CD14-positive monocyte (primary cell): ENCODE results near the gene DPP10. TPM values are rescaled to one million over a fixed set of nuclear protein-coding genes. Genes with fewer than 3 reads are reported as not detected.

Experiments
- DNase-seq, 3 donors: peaks; one replicate each; pipeline ENCODE4 v3.0.0-alpha.2; 2011 to 2022
- H2AFZ ChIP-seq: 2 replicates; pipeline ENCODE4 v1.6.0; 2012; ENCODE audit warnings: mild to moderate bottlenecking, low read depth, low read length, inconsistent platforms; ENCODE audit not compliant: insufficient read depth, poor library complexity, severe bottlenecking
- H3K27ac ChIP-seq, 2 donors: 1 replicate in 1 of 2; 2 replicates in 1 of 2; pipeline ENCODE4 v1.5.1; 2012 to 2013; ENCODE audit warnings: low read length in 2 of 2, control low read depth in 1 of 2, inconsistent platforms in 1 of 2, low read depth in 1 of 2, mild to moderate bottlenecking in 1 of 2
- H3K27me3 ChIP-seq, 2 donors: one replicate each; pipeline versions ENCODE4 v1.6.0 to v1.6.1; 2011 to 2013; ENCODE audit warnings: low read length in 2 of 2; ENCODE audit not compliant: control insufficient read depth in 2 of 2, insufficient read depth in 2 of 2
- H3K36me3 ChIP-seq, 2 donors: replicated peaks in 1 of 2; 1 replicate in 1 of 2; 2 replicates in 1 of 2; pipeline versions ENCODE4 v1.5.1 to v1.6.1; 2012 to 2013; ENCODE audit warnings: low read length in 2 of 2, control low read depth in 1 of 2, inconsistent platforms in 1 of 2, mild to moderate bottlenecking in 1 of 2; ENCODE audit not compliant: insufficient read depth in 2 of 2, control insufficient read depth in 1 of 2
- H3K4me1 ChIP-seq, 2 donors: 1 replicate in 1 of 2; 2 replicates in 1 of 2; pipeline versions ENCODE4 v1.5.1 to v1.6.1; 2012 to 2013; ENCODE audit warnings: low read length in 2 of 2, control low read depth in 1 of 2, inconsistent platforms in 1 of 2, mild to moderate bottlenecking in 1 of 2, moderate library complexity in 1 of 2; ENCODE audit not compliant: insufficient read depth in 2 of 2, control insufficient read depth in 1 of 2
- H3K4me2 ChIP-seq: replicated peaks from 2 replicates; pipeline ENCODE3; 2012; ENCODE audit warnings: low read length, moderate library complexity, mild to moderate bottlenecking; ENCODE audit not compliant: poor library complexity, severe bottlenecking; ENCODE audit errors: extremely low read depth
- H3K4me3 ChIP-seq, 3 experiments: fragments of 200-600 bp in 1 of 3; sonication (generic) in 1 of 3; replicated peaks in 1 of 3; 1 replicate in 2 of 3; 2 replicates in 1 of 3; pipeline ENCODE4 v1.5.1; 2011 to 2013; ENCODE audit warnings: low read length in 3 of 3, mild to moderate bottlenecking in 3 of 3, control low read depth in 2 of 3, low read depth in 2 of 3, inconsistent platforms in 1 of 3, moderate library complexity in 1 of 3
- H3K79me2 ChIP-seq: 2 replicates; pipeline ENCODE4 v1.6.0; 2012; ENCODE audit warnings: mild to moderate bottlenecking, control low read depth, inconsistent platforms, low read length, moderate library complexity; ENCODE audit not compliant: insufficient read depth
- H3K9ac ChIP-seq: 2 replicates; pipeline ENCODE4 v1.6.0; 2017; ENCODE audit warnings: low read length, mild to moderate bottlenecking; ENCODE audit not compliant: insufficient read depth, poor library complexity, severe bottlenecking
- H3K9me3 ChIP-seq, 2 donors: replicated peaks in 1 of 2; 1 replicate in 1 of 2; 2 replicates in 1 of 2; pipeline versions ENCODE4 v1.5.1 to v1.6.1; 2012 to 2013; ENCODE audit warnings: low read length in 2 of 2, control low read depth in 1 of 2; ENCODE audit not compliant: control insufficient read depth in 1 of 2, insufficient read depth in 1 of 2
- H4K20me1 ChIP-seq: 2 replicates; pipeline ENCODE4 v1.6.0; 2012; ENCODE audit warnings: mild to moderate bottlenecking, low read length, control low read depth, moderate library complexity; ENCODE audit not compliant: insufficient read depth
- H3K27ac Mint-ChIP-seq, 7 donors: one replicate each; pipeline ENCODE4 v1.8.0; 2020; ENCODE audit warnings: mild to moderate bottlenecking in 7 of 7, mixed read lengths in 7 of 7, moderate library complexity in 6 of 7, inconsistent platforms in 2 of 7
- H3K27me3 Mint-ChIP-seq, 3 donors: one replicate each; pipeline ENCODE4 v1.8.0; 2021 to 2022; ENCODE audit warnings: low read depth in 3 of 3, mild to moderate bottlenecking in 3 of 3, mixed read lengths in 3 of 3, moderate library complexity in 3 of 3, inconsistent platforms in 1 of 3
- H3K36me3 Mint-ChIP-seq, 2 donors: one replicate each; pipeline ENCODE4 v1.8.0; 2020; ENCODE audit warnings: mixed read lengths in 2 of 2, inconsistent platforms in 1 of 2, mild to moderate bottlenecking in 1 of 2
- H3K4me1 Mint-ChIP-seq: one replicate; pipeline ENCODE4 v1.8.0; 2020; ENCODE audit warnings: mild to moderate bottlenecking, mixed read lengths
- H3K4me3 Mint-ChIP-seq, 2 donors: one replicate each; pipeline ENCODE4 v1.8.0; 2020; ENCODE audit warnings: mild to moderate bottlenecking in 2 of 2, mixed read lengths in 2 of 2, moderate library complexity in 1 of 2
- H3K9me3 Mint-ChIP-seq, 7 donors: one replicate each; pipeline ENCODE4 v1.8.0; 2020 to 2022; ENCODE audit warnings: mixed read lengths in 7 of 7, mild to moderate bottlenecking in 6 of 7, moderate library complexity in 6 of 7, inconsistent platforms in 2 of 7
- CTCF ChIP-seq: fragments of 200-600 bp; IDR thresholded peaks from one replicate; pipeline ENCODE4 v1.8.0; 2022; ENCODE audit warnings: antibody characterized with exemption, mild to moderate bottlenecking
- WGBS: methylation state at CpG from one replicate; pipeline ENCODE4 v1.1.5; 2013; ENCODE audit warnings: missing lambda C conversion rate; ENCODE audit not compliant: insufficient coverage; 5-methylcytosine and 5-hydroxymethylcytosine counted together
- intact Hi-C, 2 donors: fragments of 100-400 bp; cut with micrococcal nuclease; formaldehyde crosslinking; loops; one replicate each; pipeline versions ENCODE4 v1.15.0 to v1.15.1; 2023
- polyA plus RNA-seq, 3 donors: library from polyadenylated mRNA; depleted of rRNA in 1 of 3; unstranded in 2 of 3; stranded (reverse) in 1 of 3; fragments of 300-500 nt in 2 of 3; fragments of >200 nt in 1 of 3; fragmentation: Illumina TruSeq in 2 of 3; gene quantifications; 1 replicate in 2 of 3; 2 replicates in 1 of 3; pipeline ENCODE4 v1.2.3, GENCODE V29; 2012 to 2021

DPP10 gene
- polyA plus RNA-seq, 3 donors, result not detected

- H3K4me3 ChIP-seq, result no peak overlapping the region
- H3K36me3 ChIP-seq, result no peaks in the 10 kb centered on the region
- Mint-ChIP-seq H3K4me1 (no peaks in the 10 kb centered on the region), H3K4me3 (no peak overlapping the region), H3K27ac (no peak overlapping the region), H3K36me3 (no peaks in the 10 kb centered on the region), H3K9me3 (peaks cover 0 to 7% (median 2%) of the 10 kb centered on the region in 7 donors), H3K27me3 (no peaks in the 10 kb centered on the region)
- no peak for DNase-seq
- no peaks in the 10 kb centered on the region for H3K27me3 ChIP-seq
- H2AFZ ChIP-seq, result no peak overlapping the region
- H4K20me1 ChIP-seq, result no peaks in the 10 kb centered on the region
- H3K79me2 ChIP-seq, result no peaks in the 10 kb centered on the region
- 33% methylated on average over 1 of the region's 3 CpGs for WGBS
- no peak overlapping the region for H3K27ac ChIP-seq
- no peak overlapping the region for H3K9ac ChIP-seq
- H3K4me1 ChIP-seq, result no peaks in the 10 kb centered on the region
- TF ChIP-seq CTCF, result no peak
- no peak overlapping the region for H3K4me2 ChIP-seq
- intact Hi-C loops, result no loop called here
- no peaks in the 10 kb centered on the region for H3K9me3 ChIP-seq
These were observed 1062.9 kb downstream of the DPP10 start for GRCh38 chr2:115505331-115505730.

DNA sequence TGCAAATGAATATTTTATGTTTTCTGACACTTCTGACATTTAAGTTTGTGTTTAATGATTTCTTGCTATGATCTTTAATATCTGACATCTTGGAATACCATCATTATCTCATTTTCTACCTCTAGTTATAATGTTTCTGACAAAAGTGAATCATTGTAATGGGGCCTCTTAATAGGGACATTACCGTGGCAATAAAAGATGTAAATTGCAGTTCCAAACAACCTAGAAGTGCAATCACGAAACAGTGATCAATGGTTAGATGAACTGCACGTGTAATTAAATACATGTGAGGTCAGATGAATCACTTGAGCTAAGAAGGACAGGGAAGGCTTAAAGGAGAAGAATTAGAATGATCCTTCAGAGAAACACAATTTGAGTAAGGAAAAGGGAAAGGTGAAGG is 1078.3 kb downstream of the DPP10 start:
- no peak overlapping the region for H3K4me3 Mint-ChIP-seq
- no peaks in the 10 kb centered on the region for H3K27me3 Mint-ChIP-seq
- H3K4me3 ChIP-seq, result no peak overlapping the region
- no peaks in the 10 kb centered on the region for H4K20me1 ChIP-seq
- no peak overlapping the region for H3K27ac Mint-ChIP-seq
- no peaks in the 10 kb centered on the region for H3K4me1 Mint-ChIP-seq
- H3K36me3 ChIP-seq, result no peaks in the 10 kb centered on the region
- H3K27me3 ChIP-seq, result no peaks in the 10 kb centered on the region
- peaks cover 0 to 5% (median 0%) of the 10 kb centered on the region in 7 donors for H3K9me3 Mint-ChIP-seq
- no peak overlapping the region for H3K9ac ChIP-seq
- H3K9me3 ChIP-seq, result peaks cover 0 to 9% of the 10 kb centered on the region in 2 donors
- no peak for DNase-seq
- WGBS, result 84% methylated on average over 3 of the region's 3 CpGs
- no peak overlapping the region for H3K4me2 ChIP-seq
- H3K4me1 ChIP-seq, result no peaks in the 10 kb centered on the region
- H3K79me2 ChIP-seq, result no peaks in the 10 kb centered on the region
- no peaks in the 10 kb centered on the region for H3K36me3 Mint-ChIP-seq
- H3K27ac ChIP-seq, result no peak overlapping the region
- intact Hi-C loops, result no loop called here
- no peak for TF ChIP-seq CTCF
- no peak overlapping the region for H2AFZ ChIP-seq
